DOHH2 (cell line): Measurements from ENCODE around the gene RYR2.

Experiments
- CTCF ChIP-seq: fragments of 200-600 bp; sonication (generic); IDR thresholded peaks from one replicate; pipeline ENCODE4 v1.5.1; 2014; ENCODE audit warnings: antibody characterized with exemption, mild to moderate bottlenecking, low read depth, low read length; ENCODE audit not compliant: poor library complexity, severe bottlenecking
- EZH2phosphoT487 ChIP-seq: fragments of 200-600 bp; sonication (generic); IDR thresholded peaks from 2 replicates; pipeline ENCODE4 v1.6.1; 2017; ENCODE audit warnings: borderline replicate concordance, mild to moderate bottlenecking, antibody characterized with exemption, low read length, moderate library complexity, mixed read lengths

DNA sequence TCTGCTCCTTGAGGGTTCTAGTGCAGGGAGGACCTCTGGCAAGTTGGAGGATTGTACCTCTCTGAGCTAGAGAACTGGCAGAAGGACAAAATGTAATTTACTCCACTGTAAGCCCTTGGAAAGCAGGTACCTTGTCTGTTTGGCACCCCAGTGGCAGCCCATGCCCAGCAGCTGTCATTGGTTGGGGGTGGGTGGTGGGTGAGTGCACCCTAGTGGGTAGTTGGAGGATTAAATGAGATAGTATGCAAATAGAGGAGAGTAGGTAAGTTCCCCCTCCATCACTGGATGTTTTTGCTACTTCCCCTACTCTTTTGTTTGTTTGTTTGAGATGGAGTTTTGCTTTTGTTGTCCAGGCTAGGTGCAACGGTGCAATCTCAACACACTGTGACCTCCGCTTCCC is 69.8 kb downstream of the RYR2 start:
- TF ChIP-seq CTCF (no peak), EZH2phosphoT487 (no peak)
